H9 (cell line): ENCODE measurements around the gene CMTM5. TPM values are rescaled to one million over a fixed set of nuclear protein-coding genes. Genes with fewer than 3 reads are reported as not detected.

Source experiments
- DNase-seq: peaks from one replicate; pipeline ENCODE4 v3.0.0-alpha.2; 2017
- H2AFZ ChIP-seq: one replicate; pipeline ENCODE4 v1.6.1; 2013; ENCODE audit warnings: mild to moderate bottlenecking, low read length, control low read depth, moderate library complexity
- H2AK5ac ChIP-seq: 2 replicates; pipeline ENCODE4 v1.6.1; 2013; ENCODE audit warnings: low read length, control low read depth, mixed read lengths; ENCODE audit not compliant: insufficient read length
- H2BK120ac ChIP-seq: one replicate; pipeline ENCODE4 v1.6.1; 2013; ENCODE audit warnings: low read depth, mild to moderate bottlenecking, low read length, control low read depth, inconsistent platforms; ENCODE audit not compliant: poor library complexity, severe bottlenecking
- H2BK12ac ChIP-seq: 2 replicates; pipeline ENCODE4 v1.6.1; 2013; ENCODE audit warnings: low read length, control low read depth, mixed read lengths, low read depth; ENCODE audit not compliant: insufficient read length
- H2BK15ac ChIP-seq: 2 replicates; pipeline ENCODE4 v1.6.1; 2013; ENCODE audit warnings: low read depth, low read length, control low read depth
- H2BK20ac ChIP-seq: one replicate; pipeline ENCODE4 v1.6.1; 2013; ENCODE audit warnings: low read depth, mild to moderate bottlenecking, low read length, control low read depth, inconsistent platforms; ENCODE audit not compliant: poor library complexity, severe bottlenecking
- H2BK5ac ChIP-seq: 2 replicates; pipeline ENCODE4 v1.6.1; 2013; ENCODE audit warnings: low read length, control low read depth, mixed read lengths; ENCODE audit not compliant: insufficient read length
- H3K14ac ChIP-seq: 2 replicates; pipeline ENCODE4 v1.6.1; 2013; ENCODE audit warnings: low read length, control low read depth; ENCODE audit not compliant: insufficient read depth
- H3K18ac ChIP-seq: 2 replicates; pipeline ENCODE4 v1.6.1; 2013; ENCODE audit warnings: low read depth, mild to moderate bottlenecking, mixed read lengths, low read length, control low read depth; ENCODE audit not compliant: insufficient read length
- H3K23ac ChIP-seq: 2 replicates; pipeline ENCODE4 v1.6.1; 2013; ENCODE audit warnings: low read length, control low read depth, mixed read lengths, low read depth; ENCODE audit not compliant: insufficient read length
- H3K23me2 ChIP-seq: 2 replicates; pipeline ENCODE4 v1.6.1; 2013; ENCODE audit warnings: low read depth, mild to moderate bottlenecking, mixed read lengths, low read length, control low read depth; ENCODE audit not compliant: insufficient read length, poor library complexity, severe bottlenecking
- H3K27ac ChIP-seq: 2 replicates; pipeline ENCODE4 v1.5.1; 2013; ENCODE audit warnings: low read length, control low read depth, mixed read lengths, low read depth; ENCODE audit not compliant: insufficient read length
- H3K27me3 ChIP-seq: 2 replicates; pipeline ENCODE4 v1.6.1; 2013; ENCODE audit warnings: low read length, control low read depth, inconsistent platforms; ENCODE audit not compliant: insufficient read depth
- H3K4ac ChIP-seq: 2 replicates; pipeline ENCODE4 v1.6.1; 2013; ENCODE audit warnings: low read depth, mild to moderate bottlenecking, control low read depth, inconsistent platforms, low read length, moderate library complexity
- H3K4me1 ChIP-seq: 2 replicates; pipeline ENCODE4 v1.6.1; 2013; ENCODE audit warnings: low read length, control low read depth, inconsistent platforms; ENCODE audit not compliant: insufficient read depth
- H3K4me2 ChIP-seq: 2 replicates; pipeline ENCODE4 v1.6.1; 2013; ENCODE audit warnings: low read length, control low read depth, mixed read lengths; ENCODE audit not compliant: insufficient read length, insufficient read depth
- H3K56ac ChIP-seq: 2 replicates; pipeline ENCODE4 v1.6.1; 2013; ENCODE audit warnings: low read depth, mild to moderate bottlenecking, mixed read lengths, low read length, control low read depth; ENCODE audit not compliant: insufficient read length
- H3K79me1 ChIP-seq: 2 replicates; pipeline ENCODE4 v1.6.1; 2013; ENCODE audit warnings: low read depth, mild to moderate bottlenecking, moderate library complexity, low read length, control low read depth, inconsistent platforms; ENCODE audit not compliant: insufficient read depth, poor library complexity, severe bottlenecking
- H3K79me2 ChIP-seq: 2 replicates; pipeline ENCODE4 v1.6.1; 2013; ENCODE audit warnings: low read length, control low read depth, inconsistent platforms; ENCODE audit not compliant: insufficient read depth
- H3K9ac ChIP-seq: 2 replicates; pipeline ENCODE4 v1.6.1; 2013; ENCODE audit warnings: low read length, control low read depth, mixed read lengths; ENCODE audit not compliant: insufficient read length; ENCODE audit errors: extremely low read depth
- H3K9me3 ChIP-seq: one replicate; pipeline ENCODE4 v1.6.1; 2013; ENCODE audit warnings: low read depth, low read length, inconsistent platforms; ENCODE audit not compliant: control insufficient read depth
- H3T11ph ChIP-seq: one replicate; pipeline ENCODE4 v1.6.1; 2013; ENCODE audit warnings: mild to moderate bottlenecking, low read length, control low read depth, inconsistent platforms
- H4K20me1 ChIP-seq: one replicate; pipeline ENCODE4 v1.6.1; 2013; ENCODE audit not compliant: control insufficient read depth, insufficient read length, insufficient read depth
- H4K5ac ChIP-seq: 2 replicates; pipeline ENCODE4 v1.6.1; 2013; ENCODE audit warnings: low read depth, mild to moderate bottlenecking, mixed read lengths, low read length, control low read depth; ENCODE audit not compliant: insufficient read length
- H4K8ac ChIP-seq: replicated peaks from 2 replicates; pipeline ENCODE4 v1.6.1; 2013; ENCODE audit warnings: low read length, control low read depth, mixed read lengths, low read depth; ENCODE audit not compliant: insufficient read length
- H4K91ac ChIP-seq: 2 replicates; pipeline ENCODE4 v1.6.1; 2013; ENCODE audit warnings: low read depth, mild to moderate bottlenecking, moderate library complexity, mixed read lengths, low read length, control low read depth; ENCODE audit not compliant: insufficient read length
- H3K27ac Mint-ChIP-seq, 3 experiments: 2 replicates in 2 of 3; 3 replicates in 1 of 3; pipeline ENCODE4 v1.8.0; 2020 to 2021; ENCODE audit warnings: mixed read lengths in 3 of 3, mild to moderate bottlenecking in 1 of 3, moderate library complexity in 1 of 3
- H3K27me3 Mint-ChIP-seq: 2 replicates; pipeline ENCODE4 v1.8.0; 2021; ENCODE audit warnings: low read depth, mild to moderate bottlenecking, moderate library complexity, mixed read lengths
- H3K36me3 Mint-ChIP-seq, 3 experiments: 2 replicates in 2 of 3; 3 replicates in 1 of 3; pipeline ENCODE4 v1.8.0; 2020 to 2021; ENCODE audit warnings: low read depth in 3 of 3, mixed read lengths in 3 of 3; ENCODE audit not compliant: insufficient read depth in 1 of 3
- H3K4me1 Mint-ChIP-seq, 2 experiments: 2 replicates each; pipeline ENCODE4 v1.8.0; 2020; ENCODE audit warnings: mixed read lengths in 2 of 2
- H3K4me3 Mint-ChIP-seq, 2 experiments: 2 replicates in 1 of 2; 3 replicates in 1 of 2; pipeline ENCODE4 v1.8.0; 2020 to 2021; ENCODE audit warnings: mild to moderate bottlenecking in 2 of 2, mixed read lengths in 2 of 2, moderate library complexity in 1 of 2
- H3K9me3 Mint-ChIP-seq, 2 experiments: 2 replicates in 1 of 2; 3 replicates in 1 of 2; pipeline ENCODE4 v1.8.0; 2020; ENCODE audit warnings: mild to moderate bottlenecking in 2 of 2, mixed read lengths in 2 of 2, moderate library complexity in 1 of 2
- WGBS: extraction: QIAGEN DNeasy Blood & Tissue Kit; methylation state at CpG from one replicate; pipeline ENCODE4 v1.1.7; 2013; ENCODE audit warnings: missing lambda C conversion rate, low lambda C conversion rate, mixed read lengths; ENCODE audit not compliant: insufficient read length; ENCODE audit errors: extremely low coverage; 5-methylcytosine and 5-hydroxymethylcytosine counted together
- total RNA-seq: library from RNA; stranded (reverse); gene quantifications from 2 replicates; pipeline ENCODE4 v1.2.1, GENCODE V29; 2021
- TF ChIP-seq, protein P1 (sequence below): fragments of 200-600 bp; sonication (generic); conservative IDR thresholded peaks from 3 replicates; pipeline ENCODE4 v1.8.0; 2021; ENCODE audit warnings: antibody characterized with exemption, mild to moderate bottlenecking

The CMTM5 gene
- total RNA-seq, 1 experiment from 2014 or later, result not detected

- no peak for DNase-seq
- no peaks in the 10 kb centered on the region for H3K4me1 ChIP-seq
- no peak overlapping the region for H3K23ac ChIP-seq
- H3K56ac ChIP-seq, result no peak overlapping the region
- no peaks in the 10 kb centered on the region for H3K79me2 ChIP-seq
- no peak overlapping the region for H4K5ac ChIP-seq
- no peaks in the 10 kb centered on the region for H4K20me1 ChIP-seq
- no peaks in the 10 kb centered on the region for H3K36me3 Mint-ChIP-seq
- no peak overlapping the region for H3K14ac ChIP-seq
- peaks cover 75% of the 10 kb centered on the region for H3K27me3 Mint-ChIP-seq
- no peak overlapping the region for H3K4me2 ChIP-seq
- H3K4ac ChIP-seq, result no peak overlapping the region
- H3K4me3 Mint-ChIP-seq, result no peak overlapping the region
- H3T11ph ChIP-seq, result no peak overlapping the region
- no peak overlapping the region for H3K27ac Mint-ChIP-seq
- H2AK5ac ChIP-seq, result no peak overlapping the region
- H3K9ac ChIP-seq, result no peak overlapping the region
- H2BK20ac ChIP-seq, result no peak overlapping the region
- no peak overlapping the region for H4K91ac ChIP-seq
- H3K9me3 ChIP-seq, result no peaks in the 10 kb centered on the region
- H3K9me3 Mint-ChIP-seq, result no peaks in the 10 kb centered on the region
- H3K27ac ChIP-seq, result no peak overlapping the region
- H3K18ac ChIP-seq, result no peak overlapping the region
- TF ChIP-seq, protein P1, sequence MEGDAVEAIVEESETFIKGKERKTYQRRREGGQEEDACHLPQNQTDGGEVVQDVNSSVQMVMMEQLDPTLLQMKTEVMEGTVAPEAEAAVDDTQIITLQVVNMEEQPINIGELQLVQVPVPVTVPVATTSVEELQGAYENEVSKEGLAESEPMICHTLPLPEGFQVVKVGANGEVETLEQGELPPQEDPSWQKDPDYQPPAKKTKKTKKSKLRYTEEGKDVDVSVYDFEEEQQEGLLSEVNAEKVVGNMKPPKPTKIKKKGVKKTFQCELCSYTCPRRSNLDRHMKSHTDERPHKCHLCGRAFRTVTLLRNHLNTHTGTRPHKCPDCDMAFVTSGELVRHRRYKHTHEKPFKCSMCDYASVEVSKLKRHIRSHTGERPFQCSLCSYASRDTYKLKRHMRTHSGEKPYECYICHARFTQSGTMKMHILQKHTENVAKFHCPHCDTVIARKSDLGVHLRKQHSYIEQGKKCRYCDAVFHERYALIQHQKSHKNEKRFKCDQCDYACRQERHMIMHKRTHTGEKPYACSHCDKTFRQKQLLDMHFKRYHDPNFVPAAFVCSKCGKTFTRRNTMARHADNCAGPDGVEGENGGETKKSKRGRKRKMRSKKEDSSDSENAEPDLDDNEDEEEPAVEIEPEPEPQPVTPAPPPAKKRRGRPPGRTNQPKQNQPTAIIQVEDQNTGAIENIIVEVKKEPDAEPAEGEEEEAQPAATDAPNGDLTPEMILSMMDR, result no peak
- no peak overlapping the region for H4K8ac ChIP-seq
- H2BK12ac ChIP-seq, result no peak overlapping the region
- H3K79me1 ChIP-seq, result no peaks in the 10 kb centered on the region
- WGBS, result no CpG with 5 or more reads among the region's 3 CpGs
- H2BK5ac ChIP-seq, result no peak overlapping the region
- H3K4me1 Mint-ChIP-seq, result peaks cover 7 to 16% of the 10 kb centered on the region in 2 experiments; a peak in 3 of 4 replicates
- no peaks in the 10 kb centered on the region for H3K23me2 ChIP-seq
- H3K27me3 ChIP-seq, result no peaks in the 10 kb centered on the region; the same call in 1 of the 2 replicates
- H2BK15ac ChIP-seq, result no peak overlapping the region
- no peak overlapping the region for H2BK120ac ChIP-seq
- no peak overlapping the region for H2AFZ ChIP-seq
Observed at GRCh38 chr14:23373041-23373440, 3.8 kb upstream of the CMTM5 start.
